ENCODE measurements around the gene ZSCAN30.

GRCh38 chr18:35334821-35335220, 44.8 kb upstream of the ZSCAN30 start:
- TF ChIP-seq MLLT1 (IDR thresholded peaks at IDR 0.05) (no peak), CREB1 (IDR thresholded peaks at IDR 0.05; ENCODE audit: low read depth) (no peak), SUZ12 (IDR thresholded peaks at IDR 0.05; ENCODE audit: unreplicated experiment) (no peak), CTCF (IDR thresholded peaks at IDR 0.05 in 2 of 3, conservative IDR thresholded peaks at IDR 0.05 in 1 of 3; ENCODE audit: control insufficient read depth in 2 of 3, extremely low read depth in 1 of 3, insufficient read depth in 1 of 3, low read depth in 3 of 3, low read length in 3 of 3) (no peak), POLR2AphosphoS2 (IDR thresholded peaks at IDR 0.05; ENCODE audit: low read depth, low read length) (no peak), SP1 (IDR thresholded peaks at IDR 0.05; ENCODE audit: low read depth, low read length) (no peak), SPI1 (IDR thresholded peaks at IDR 0.05; ENCODE audit: borderline replicate concordance, insufficient read depth, low read depth, low read length) (no peak)

All from GM12878 (cell line).